ENCODE measurements around the gene LIN7C.
"Not testable (repeated sequence)": the region's sequence is repeated elsewhere in the genome, so short reads cannot be mapped to it uniquely, and the experiment has no call there.

The LIN7C gene

GRCh38 chr11:27506200-27507182 lies at the start of gene LIN7C:
LIN7C (minus strand) TSS chr11:27506769; CDS start chr11:27506752, 17 bp downstream.
- in situ Hi-C loops (cut with HindIII; ENCODE audit: low sequenced_read_pairs) = no loop called here

DNA sequence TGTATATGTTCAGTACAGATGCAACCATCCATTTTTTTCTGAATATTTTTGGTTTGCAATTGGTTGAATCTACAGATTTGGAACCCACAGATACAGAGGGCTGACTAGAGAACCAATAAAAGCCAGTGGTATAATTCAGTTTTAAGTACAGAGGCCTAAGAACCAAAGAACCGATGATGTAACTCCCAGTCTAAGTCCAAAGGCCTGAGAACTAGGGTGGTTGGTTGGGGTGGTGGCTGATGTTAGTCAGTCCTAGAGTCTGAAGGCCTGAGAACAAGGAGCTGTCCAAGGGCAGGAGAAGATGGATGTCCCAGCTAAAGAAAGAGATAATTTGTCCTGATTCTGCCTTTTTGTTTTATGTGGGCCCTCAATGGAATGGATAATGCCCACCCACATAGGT lies 48.7 kb upstream of the LIN7C start:
- in situ Hi-C loops (cut with HindIII; ENCODE audit: low sequenced_read_pairs) = no loop called here

DNA sequence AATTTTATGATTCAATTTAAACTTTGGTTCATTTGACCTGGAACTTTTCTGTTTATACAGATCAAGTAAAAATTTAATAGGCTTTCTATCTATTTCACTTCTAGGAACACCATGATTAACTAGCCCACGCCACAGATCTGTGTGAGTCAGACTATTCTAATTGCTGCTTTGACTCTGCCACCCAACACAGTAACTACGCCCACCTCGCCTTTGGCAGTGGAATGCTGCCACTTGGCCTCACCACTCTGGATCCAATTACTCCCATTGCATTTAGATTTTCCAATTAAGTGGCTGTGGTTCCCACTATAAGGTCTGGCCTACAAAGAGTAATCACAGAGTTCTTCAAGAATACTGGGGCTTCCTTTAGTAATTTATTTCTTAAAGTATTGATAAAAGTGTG lies 46.6 kb upstream of the LIN7C start:
- in situ Hi-C loops (cut with HindIII; ENCODE audit: low sequenced_read_pairs) = no loop called here

DNA sequence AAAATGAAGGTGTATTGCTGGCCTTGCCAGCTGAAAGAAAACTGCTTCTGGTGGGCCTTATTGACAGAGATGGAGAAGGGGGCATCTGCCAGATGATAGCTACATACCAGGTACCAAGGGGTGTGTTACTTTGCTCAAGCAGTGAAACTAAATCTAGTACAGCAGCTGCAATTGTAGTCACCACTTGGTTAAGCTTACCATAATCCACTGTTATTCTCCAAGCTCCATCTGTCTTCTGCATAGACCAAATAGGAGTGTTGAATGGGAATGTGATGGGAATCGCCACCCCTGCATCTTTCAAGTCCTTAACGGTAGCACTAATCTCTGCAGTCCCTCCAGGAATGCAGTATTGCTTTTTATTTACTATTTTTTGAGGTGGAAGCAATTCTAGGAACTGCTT lies 45.8 kb upstream of the LIN7C start:
- in situ Hi-C loops (cut with HindIII; ENCODE audit: low sequenced_read_pairs) = no loop called here

DNA sequence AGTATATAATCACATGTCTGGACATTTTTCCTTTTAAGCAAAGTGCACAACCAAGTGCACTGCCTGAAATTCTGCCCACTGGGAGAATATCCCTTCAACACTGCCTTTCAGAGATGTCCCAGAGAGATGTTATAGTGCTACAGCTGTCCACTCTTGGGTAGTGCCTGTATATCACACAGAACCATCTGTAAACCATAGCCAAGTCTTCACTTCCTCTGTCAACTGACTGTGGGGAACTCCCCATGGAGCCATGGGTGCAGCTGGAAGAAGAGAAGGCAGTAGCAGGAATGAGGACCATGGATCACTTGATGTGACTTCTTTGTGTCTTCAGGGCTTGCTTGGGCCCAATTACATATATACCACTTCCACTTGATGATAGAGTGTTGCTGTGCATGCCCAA lies 44.6 kb upstream of the LIN7C start:
- in situ Hi-C loops (cut with HindIII; ENCODE audit: low sequenced_read_pairs) = no loop called here

DNA sequence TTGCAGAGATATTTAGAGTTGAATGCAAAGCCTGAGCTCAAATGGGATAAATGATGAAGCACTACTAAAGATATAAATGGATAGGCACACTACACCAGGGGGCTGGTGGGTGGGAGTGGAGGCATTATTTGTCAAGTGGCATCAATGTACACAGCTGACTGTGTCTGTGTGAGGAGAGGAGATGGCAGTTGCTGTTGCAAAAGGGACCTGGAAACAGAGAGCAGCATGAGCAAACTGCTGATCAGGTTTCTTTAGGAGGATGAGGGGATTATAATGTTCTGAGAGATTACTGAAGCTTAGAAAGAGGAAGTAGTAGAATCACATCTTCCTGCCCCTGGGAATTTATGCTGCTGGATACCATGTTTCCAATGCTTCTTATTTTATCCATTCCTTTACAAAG lies 39.4 kb upstream of the LIN7C start:
- in situ Hi-C loops (cut with HindIII; ENCODE audit: low sequenced_read_pairs) = no loop called here

GRCh38 chr11:27545035-27545434 lies 38.5 kb upstream of the LIN7C start:
- in situ Hi-C loops (cut with HindIII; ENCODE audit: low sequenced_read_pairs) = no loop called here

DNA sequence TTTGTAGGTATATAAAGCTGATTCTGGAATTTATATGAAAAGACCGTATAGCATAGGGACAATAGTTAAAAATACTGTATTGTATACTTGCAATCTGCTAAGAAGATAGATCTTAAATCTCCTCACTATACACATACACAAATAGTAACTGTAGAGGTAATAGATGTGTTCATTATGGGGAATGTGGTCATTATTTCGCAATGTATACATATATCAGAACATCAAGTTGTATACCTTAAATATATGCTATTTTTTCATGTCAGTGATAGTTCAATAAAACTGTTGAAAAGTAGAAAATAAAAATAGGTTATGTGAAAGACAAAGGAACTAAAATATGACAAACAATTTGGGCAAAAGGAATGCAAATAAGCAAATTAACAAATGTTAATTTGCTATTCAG lies 35.2 kb upstream of the LIN7C start:
- in situ Hi-C loops (cut with HindIII; ENCODE audit: low sequenced_read_pairs) = no loop called here

DNA sequence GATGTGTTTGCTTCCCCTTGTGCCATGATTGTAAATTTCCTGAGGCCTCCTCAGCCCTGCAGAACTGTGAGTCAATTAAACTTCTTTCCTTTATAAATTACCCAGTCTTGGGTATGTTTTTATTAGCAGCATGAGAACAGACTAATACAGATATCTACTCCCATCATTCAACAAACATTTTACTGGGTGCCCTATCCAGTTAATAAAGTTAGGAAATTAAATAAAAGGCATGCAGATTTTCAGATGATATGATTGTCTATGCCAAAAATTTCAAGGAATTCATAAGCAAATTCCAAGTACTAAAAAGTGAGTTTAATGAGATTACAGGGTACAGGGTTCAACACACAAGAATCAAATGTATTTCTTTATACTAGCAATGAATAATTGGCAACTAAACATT lies 33.5 kb upstream of the LIN7C start:
- in situ Hi-C loops (cut with HindIII; ENCODE audit: low sequenced_read_pairs) = no loop called here

- in situ Hi-C loops (cut with HindIII; ENCODE audit: low sequenced_read_pairs) = no loop called here
These were observed 28.5 kb upstream of the LIN7C start for GRCh38 chr11:27535103-27535502.

DNA sequence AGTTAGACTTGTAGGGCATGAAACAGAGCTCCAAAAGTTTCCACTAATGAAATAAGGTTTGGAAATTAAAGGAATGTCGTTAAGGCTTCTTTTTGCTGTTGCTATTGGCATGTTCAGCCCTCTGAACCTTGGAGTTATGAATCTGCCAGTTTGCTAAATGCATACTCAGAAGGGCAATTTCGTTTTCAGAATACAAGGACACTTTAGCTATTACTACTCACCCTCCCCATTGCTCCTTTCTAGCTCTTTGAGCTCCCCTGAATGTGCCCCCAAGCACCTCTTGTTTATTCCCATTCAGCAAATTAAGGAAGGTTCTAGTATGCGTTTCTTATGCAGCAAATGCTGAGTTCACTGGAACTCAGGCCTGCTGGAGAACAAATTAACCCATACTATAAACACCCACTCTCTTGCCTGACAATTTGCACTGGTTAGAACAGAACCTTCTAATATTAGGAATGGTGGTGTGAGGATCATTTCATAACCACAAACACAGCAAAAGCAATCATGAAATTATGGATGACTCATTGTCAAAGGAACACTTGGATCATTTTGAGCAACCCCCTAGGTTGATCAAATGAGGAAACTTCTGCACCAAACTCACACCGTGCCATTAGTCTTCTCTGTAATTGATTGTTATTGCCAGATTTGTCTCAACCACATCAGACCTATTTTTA lies 26.2 kb upstream of the LIN7C start:
- in situ Hi-C loops (cut with HindIII; ENCODE audit: low sequenced_read_pairs) = no loop called here

DNA sequence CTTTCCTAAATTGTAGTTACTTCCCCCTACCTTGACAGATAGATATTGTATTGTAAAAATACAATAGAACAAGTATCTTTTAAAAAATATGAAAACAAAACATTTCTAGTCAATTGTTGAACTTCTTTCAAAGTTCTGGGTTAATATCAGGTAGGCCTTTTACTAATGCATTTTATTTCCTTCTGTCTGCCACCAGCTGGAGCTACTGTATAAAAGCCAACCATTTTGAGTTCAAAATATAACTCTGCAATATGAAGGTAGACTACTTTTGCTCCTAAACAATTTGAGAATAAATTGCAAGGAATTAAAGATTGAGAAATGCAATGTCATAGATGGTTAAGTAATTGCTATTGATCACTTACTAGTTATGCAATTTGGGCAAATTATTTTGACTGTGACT lies 22.1 kb upstream of the LIN7C start:
- in situ Hi-C loops (cut with HindIII; ENCODE audit: low sequenced_read_pairs) = no loop called here

- in situ Hi-C loops (cut with HindIII; ENCODE audit: low sequenced_read_pairs) = no loop called here
These were observed 20.0 kb upstream of the LIN7C start for GRCh38 chr11:27526535-27526934.

GRCh38 chr11:27525824-27526516 lies 19.4 kb upstream of the LIN7C start:
- in situ Hi-C loops (cut with HindIII; ENCODE audit: low sequenced_read_pairs) = no loop called here

DNA sequence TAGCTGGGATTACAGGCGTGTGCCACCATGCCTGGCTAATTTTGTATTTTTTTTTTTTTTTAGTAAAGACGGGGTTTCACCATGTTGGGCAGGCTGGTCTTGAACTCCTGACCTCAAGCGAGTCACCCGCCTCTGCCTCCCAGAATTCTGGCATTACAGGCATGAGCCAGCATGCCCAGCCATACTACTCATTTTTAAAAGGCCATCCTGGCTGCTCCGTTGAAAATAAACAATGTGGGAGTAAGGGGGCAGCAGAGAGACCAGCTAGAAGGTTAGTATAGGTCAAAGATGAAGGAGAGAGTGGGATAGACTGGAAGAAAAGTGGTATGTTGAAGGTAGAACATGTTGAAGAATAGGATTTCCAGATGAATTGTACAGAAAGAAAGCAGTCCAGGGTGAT lies 17.6 kb upstream of the LIN7C start:
- in situ Hi-C loops (cut with HindIII; ENCODE audit: low sequenced_read_pairs) = no loop called here

DNA sequence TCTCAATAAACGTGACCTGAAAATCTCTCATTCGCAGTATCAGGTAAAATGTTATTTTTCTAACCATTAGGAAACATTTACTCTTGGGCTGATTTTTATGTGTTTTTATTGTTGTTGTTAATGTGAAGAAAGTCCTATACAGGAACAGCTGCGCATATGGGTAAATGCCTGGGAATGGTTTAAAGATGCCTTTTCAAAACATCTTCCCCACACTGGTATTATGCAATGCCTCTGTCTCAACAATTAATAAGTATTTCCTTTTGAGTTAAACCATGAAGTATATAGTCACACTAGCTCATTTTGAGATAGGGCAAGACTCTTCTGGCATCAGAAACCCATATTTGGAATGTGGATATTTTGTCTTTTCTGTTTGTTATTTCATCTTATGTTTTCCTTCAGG lies 13.7 kb upstream of the LIN7C start:
- in situ Hi-C loops (cut with HindIII; ENCODE audit: low sequenced_read_pairs) = no loop called here

DNA sequence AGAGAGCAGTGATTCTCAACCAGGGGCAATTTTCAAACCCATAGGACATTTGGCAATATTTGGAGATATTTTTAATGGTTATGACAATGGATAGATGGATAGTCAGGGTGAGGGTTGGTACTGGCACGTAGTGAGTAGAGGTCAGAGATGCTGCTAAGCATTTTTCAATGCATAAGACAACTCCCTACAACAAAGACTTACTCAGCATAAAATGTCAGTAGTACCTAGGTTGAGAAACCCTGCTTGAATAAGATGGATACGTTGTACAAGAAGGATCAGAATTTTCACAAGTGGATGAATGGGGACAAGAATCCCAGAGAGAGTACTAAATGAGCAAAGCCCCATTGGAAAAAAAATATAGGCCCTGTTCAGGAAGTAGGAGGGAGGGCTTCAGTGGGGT lies 11.9 kb upstream of the LIN7C start:
- in situ Hi-C loops (cut with HindIII; ENCODE audit: low sequenced_read_pairs) = no loop called here

DNA sequence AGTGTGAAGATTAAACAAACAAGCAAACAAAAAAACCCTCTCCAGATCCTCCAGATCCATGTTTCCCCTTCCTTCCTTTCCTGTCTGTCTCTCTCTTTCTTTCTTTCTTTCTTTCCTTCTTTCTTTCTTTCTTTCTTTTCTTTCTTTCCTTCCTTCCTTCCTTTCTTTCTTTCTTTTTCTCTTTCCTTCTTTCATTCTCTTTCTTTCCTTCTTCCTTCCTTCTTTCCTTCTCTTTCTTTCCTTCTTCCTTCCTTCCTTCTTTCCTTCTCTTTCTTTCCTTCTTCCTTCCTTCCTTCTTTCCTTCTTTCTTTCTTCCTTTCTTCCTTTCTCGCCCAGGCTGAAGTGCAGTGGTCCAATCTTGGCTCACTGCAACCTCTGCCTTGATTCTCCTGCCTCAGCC lies 10.9 kb upstream of the LIN7C start:
- in situ Hi-C loops (cut with HindIII; ENCODE audit: low sequenced_read_pairs) = not testable (repeated sequence)

DNA sequence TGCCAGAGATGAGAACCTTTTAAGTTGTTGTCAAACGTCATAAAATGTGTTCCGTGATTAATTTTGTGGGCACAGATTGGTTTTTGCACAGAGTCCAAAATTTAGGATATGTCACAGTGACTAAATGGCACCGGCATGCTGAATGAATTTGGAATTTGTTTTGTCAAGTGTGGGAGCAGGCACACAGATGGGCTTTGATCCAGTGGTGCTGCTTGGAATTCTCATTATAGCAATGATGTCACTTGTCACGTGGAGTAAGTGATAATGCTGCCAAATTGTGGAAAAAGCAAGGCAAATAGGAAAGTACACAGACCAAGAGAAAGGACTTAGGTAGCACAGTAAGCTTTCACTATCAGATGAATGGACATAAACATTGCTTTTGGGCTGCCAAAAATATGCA lies 8.0 kb upstream of the LIN7C start:
- in situ Hi-C loops (cut with HindIII; ENCODE audit: low sequenced_read_pairs) = no loop called here

GRCh38 chr11:27514076-27514475 lies 7.5 kb upstream of the LIN7C start:
- in situ Hi-C loops (cut with HindIII; ENCODE audit: low sequenced_read_pairs) = no loop called here

DNA sequence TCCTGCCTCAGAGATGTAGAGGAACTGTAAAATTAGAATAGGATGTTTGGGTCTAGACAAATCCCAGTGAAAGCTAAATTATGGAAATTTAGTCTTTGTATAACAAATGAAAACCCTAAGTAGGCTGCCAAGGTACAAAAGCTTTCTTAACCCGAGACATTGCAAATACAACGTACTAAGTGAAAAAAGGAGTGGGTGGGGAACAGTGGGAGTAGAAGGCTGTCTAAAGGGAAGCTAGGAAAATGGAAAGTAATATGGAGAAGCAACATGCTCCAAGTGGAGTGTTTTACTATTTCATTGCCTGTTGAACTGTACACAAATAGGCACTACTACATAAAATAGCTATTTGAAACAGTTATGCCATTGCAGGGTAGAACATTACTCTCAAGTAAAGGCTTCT lies 6.8 kb upstream of the LIN7C start:
- in situ Hi-C loops (cut with HindIII; ENCODE audit: low sequenced_read_pairs) = no loop called here

- in situ Hi-C loops (cut with HindIII; ENCODE audit: low sequenced_read_pairs) = no loop called here
These were observed 5.7 kb upstream of the LIN7C start for GRCh38 chr11:27512238-27512637.
